Fibroblast of villous mesenchyme (primary cell): ENCODE measurements around the gene MYL9. TPM values are rescaled to one million over a fixed set of nuclear protein-coding genes. Genes with fewer than 3 reads are reported as not detected.

Source experiments
- DNase-seq: peaks from one replicate; pipeline ENCODE4 v3.0.0-alpha.2; 2010; ENCODE audit warnings: low read depth
- H3K4me3 ChIP-seq: 2 replicates; pipeline ENCODE4 v1.5.1; 2011; ENCODE audit warnings: low read depth, mild to moderate bottlenecking, low read length
- CTCF ChIP-seq: IDR thresholded peaks from 2 replicates; pipeline ENCODE4 v1.5.1; 2012; ENCODE audit warnings: low read depth, mild to moderate bottlenecking, low read length; ENCODE audit not compliant: insufficient read depth
- total RNA-seq: library from RNA; depleted of rRNA; stranded (reverse); fragments of >200 nt; gene quantifications from 2 replicates; pipeline ENCODE4 v1.2.3, GENCODE V29; 2012

Gene MYL9
- total RNA-seq, 1 donor, result 184 TPM

GRCh38 chr20:36498386-36499179 lies 42.7 kb upstream of the MYL9 start:
- TF ChIP-seq CTCF, result no peak
- DNase-seq, result no peak
- H3K4me3 ChIP-seq, result no peak overlapping the region

- no peak for DNase-seq
Measured at GRCh38 chr20:36499211-36499610, 42.1 kb upstream of the MYL9 start.

GRCh38 chr20:36499723-36500501 lies 41.4 kb upstream of the MYL9 start:
- DNase-seq, result no peak
- TF ChIP-seq CTCF, result no peak
- H3K4me3 ChIP-seq, result no peak overlapping the region

More at GRCh38 chr20:36499211-36499610, 42.1 kb upstream of the MYL9 start:
- no peak for TF ChIP-seq CTCF
- H3K4me3 ChIP-seq, result no peak overlapping the region

- H3K4me3 ChIP-seq, result no peak overlapping the region
- TF ChIP-seq CTCF, result no peak
- no peak for DNase-seq
Measured at GRCh38 chr20:36501367-36502006, 39.8 kb upstream of the MYL9 start.

- no peak for TF ChIP-seq CTCF
- H3K4me3 ChIP-seq, result no peak overlapping the region
- no peak for DNase-seq
Measured at GRCh38 chr20:36504295-36504694, 37.0 kb upstream of the MYL9 start.

GRCh38 chr20:36506253-36506652 lies 35.1 kb upstream of the MYL9 start:
- H3K4me3 ChIP-seq, result no peak overlapping the region
- peak; percentile 50 for TF ChIP-seq CTCF
- DNase-seq, result no peak
